Forelimb muscle (tissue), 1 donor: ENCODE results near the gene SUSD3. TPM values are rescaled to one million over a fixed set of nuclear protein-coding genes. Genes with fewer than 3 reads are reported as not detected.

Experiments used
- DNase-seq: peaks from one replicate; pipeline ENCODE4 v3.0.0-alpha.2; 2013; ENCODE audit warnings: low read depth
- polyA plus RNA-seq: library from polyadenylated mRNA; unstranded; fragments of 120-200 nt; gene quantifications from one replicate; pipeline ENCODE4 v1.2.1, GENCODE V29; 2013; ENCODE audit not compliant: insufficient read length

Gene SUSD3
- polyA plus RNA-seq, 1 donor: 3.3 TPM

- DNase-seq: no peak
These were observed 17.7 kb downstream of the SUSD3 start for GRCh38 chr9:93076101-93076791.

- DNase-seq: no peak
These were observed 18.3 kb downstream of the SUSD3 start for GRCh38 chr9:93076792-93077128.

- DNase-seq: no peak
These were observed 18.9 kb downstream of the SUSD3 start for GRCh38 chr9:93077367-93077766.

- no peak for DNase-seq
These were observed 19.3 kb downstream of the SUSD3 start for GRCh38 chr9:93077811-93078210.

GRCh38 chr9:93079371-93079770 is 20.9 kb downstream of the SUSD3 start:
- no peak for DNase-seq

- DNase-seq: no peak
These were observed 21.9 kb downstream of the SUSD3 start for GRCh38 chr9:93080406-93080805.

- DNase-seq: no peak
These were observed 22.6 kb downstream of the SUSD3 start for GRCh38 chr9:93081081-93081529.

GRCh38 chr9:93081931-93082330 is 23.4 kb downstream of the SUSD3 start:
- DNase-seq: no peak

- no peak for DNase-seq
These were observed 24.4 kb downstream of the SUSD3 start for GRCh38 chr9:93082841-93083411.

- DNase-seq: no peak
These were observed 25.3 kb downstream of the SUSD3 start for GRCh38 chr9:93083592-93084470.

GRCh38 chr9:93084471-93084881 is 26.0 kb downstream of the SUSD3 start:
- no peak for DNase-seq

- DNase-seq: no peak
These were observed 27.2 kb downstream of the SUSD3 start for GRCh38 chr9:93085676-93086075.

- no peak for DNase-seq
These were observed 28.1 kb downstream of the SUSD3 start for GRCh38 chr9:93086447-93087224.

GRCh38 chr9:93087971-93088655 is 29.6 kb downstream of the SUSD3 start:
- no peak for DNase-seq

GRCh38 chr9:93088656-93089015 is 30.1 kb downstream of the SUSD3 start:
- no peak for DNase-seq

GRCh38 chr9:93089024-93089423 is 30.5 kb downstream of the SUSD3 start:
- DNase-seq: no peak

GRCh38 chr9:93089481-93089991 is 31.0 kb downstream of the SUSD3 start:
- DNase-seq: no peak

GRCh38 chr9:93090091-93090655 is 31.7 kb downstream of the SUSD3 start:
- DNase-seq: no peak

- DNase-seq: no peak
These were observed 32.6 kb downstream of the SUSD3 start for GRCh38 chr9:93091056-93091452.

GRCh38 chr9:93091453-93092081 is 33.1 kb downstream of the SUSD3 start:
- DNase-seq: no peak
